ENCODE measurements around the gene TFPI. TPM values are rescaled to one million over a fixed set of nuclear protein-coding genes. Genes with fewer than 3 reads are reported as not detected.

TFPI gene
- polyA plus RNA-seq, 2 of the 4 experiments (the other 2 are of a cell fraction) = 14.3 to 104 TPM

DNA sequence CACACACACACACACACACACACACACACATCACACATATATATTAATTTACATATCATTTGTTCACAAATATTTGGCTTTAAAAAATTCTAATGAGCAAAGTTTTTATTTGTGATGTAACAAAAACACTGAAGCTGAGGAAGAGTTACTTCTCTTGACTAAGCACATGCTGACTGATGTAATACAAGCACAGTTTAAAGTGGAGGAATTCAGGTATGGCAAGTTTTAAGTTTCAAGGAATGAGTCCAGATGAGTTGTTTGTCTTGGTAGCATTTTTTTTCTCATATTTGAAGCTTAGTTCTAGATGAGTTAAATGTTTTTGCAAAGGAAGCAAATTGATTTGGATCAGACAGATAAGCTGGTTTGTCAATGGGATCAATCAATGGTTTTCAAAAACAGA, 86.0 kb downstream of the TFPI start:
- Histone ChIP-seq H3K4me2 (no peak overlapping the region), H3K4me3 (no peak overlapping the region), H3K27ac (no peak overlapping the region), H3K4me1 (no peaks in the 10 kb centered on the region), H3K9me3 (no peaks in the 10 kb centered on the region)
- ChIA-PET POLR2A (no interaction called here), CTCF (no interaction called here)
- FAIRE-seq (no peak), DNase-seq (ENCODE audit: low read depth in 1 of 2, low spot score in 1 of 2) (no peak), ATAC-seq (no peak)
- TF ChIP-seq GATA3 (IDR thresholded peaks at IDR 0.05; ENCODE audit: borderline replicate concordance) = no peak
- TF ChIP-seq, protein P1, sequence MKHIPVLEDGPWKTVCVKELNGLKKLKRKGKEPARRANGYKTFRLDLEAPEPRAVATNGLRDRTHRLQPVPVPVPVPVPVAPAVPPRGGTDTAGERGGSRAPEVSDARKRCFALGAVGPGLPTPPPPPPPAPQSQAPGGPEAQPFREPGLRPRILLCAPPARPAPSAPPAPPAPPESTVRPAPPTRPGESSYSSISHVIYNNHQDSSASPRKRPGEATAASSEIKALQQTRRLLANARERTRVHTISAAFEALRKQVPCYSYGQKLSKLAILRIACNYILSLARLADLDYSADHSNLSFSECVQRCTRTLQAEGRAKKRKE (CRISPR knock-in tag; IDR thresholded peaks at IDR 0.05; ENCODE audit: low read depth) = no peak
- TF ChIP-seq, protein P2, sequence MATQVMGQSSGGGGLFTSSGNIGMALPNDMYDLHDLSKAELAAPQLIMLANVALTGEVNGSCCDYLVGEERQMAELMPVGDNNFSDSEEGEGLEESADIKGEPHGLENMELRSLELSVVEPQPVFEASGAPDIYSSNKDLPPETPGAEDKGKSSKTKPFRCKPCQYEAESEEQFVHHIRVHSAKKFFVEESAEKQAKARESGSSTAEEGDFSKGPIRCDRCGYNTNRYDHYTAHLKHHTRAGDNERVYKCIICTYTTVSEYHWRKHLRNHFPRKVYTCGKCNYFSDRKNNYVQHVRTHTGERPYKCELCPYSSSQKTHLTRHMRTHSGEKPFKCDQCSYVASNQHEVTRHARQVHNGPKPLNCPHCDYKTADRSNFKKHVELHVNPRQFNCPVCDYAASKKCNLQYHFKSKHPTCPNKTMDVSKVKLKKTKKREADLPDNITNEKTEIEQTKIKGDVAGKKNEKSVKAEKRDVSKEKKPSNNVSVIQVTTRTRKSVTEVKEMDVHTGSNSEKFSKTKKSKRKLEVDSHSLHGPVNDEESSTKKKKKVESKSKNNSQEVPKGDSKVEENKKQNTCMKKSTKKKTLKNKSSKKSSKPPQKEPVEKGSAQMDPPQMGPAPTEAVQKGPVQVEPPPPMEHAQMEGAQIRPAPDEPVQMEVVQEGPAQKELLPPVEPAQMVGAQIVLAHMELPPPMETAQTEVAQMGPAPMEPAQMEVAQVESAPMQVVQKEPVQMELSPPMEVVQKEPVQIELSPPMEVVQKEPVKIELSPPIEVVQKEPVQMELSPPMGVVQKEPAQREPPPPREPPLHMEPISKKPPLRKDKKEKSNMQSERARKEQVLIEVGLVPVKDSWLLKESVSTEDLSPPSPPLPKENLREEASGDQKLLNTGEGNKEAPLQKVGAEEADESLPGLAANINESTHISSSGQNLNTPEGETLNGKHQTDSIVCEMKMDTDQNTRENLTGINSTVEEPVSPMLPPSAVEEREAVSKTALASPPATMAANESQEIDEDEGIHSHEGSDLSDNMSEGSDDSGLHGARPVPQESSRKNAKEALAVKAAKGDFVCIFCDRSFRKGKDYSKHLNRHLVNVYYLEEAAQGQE (IDR thresholded peaks at IDR 0.05) = no peak
- TF ChIP-seq, protein P3, sequence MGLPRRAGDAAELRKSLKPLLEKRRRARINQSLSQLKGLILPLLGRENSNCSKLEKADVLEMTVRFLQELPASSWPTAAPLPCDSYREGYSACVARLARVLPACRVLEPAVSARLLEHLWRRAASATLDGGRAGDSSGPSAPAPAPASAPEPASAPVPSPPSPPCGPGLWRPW (IDR thresholded peaks at IDR 0.05) = no peak

- no peaks in the 10 kb centered on the region for H3K4me1 ChIP-seq
- POLR2A ChIA-PET = no interaction called here
- H3K27ac ChIP-seq = no peak overlapping the region
- FAIRE-seq = no peak
- no peaks in the 10 kb centered on the region for H3K9me3 ChIP-seq
- 86% methylated on average over 2 of the region's 2 CpGs for WGBS (ENCODE audit: missing lambda C conversion rate)
- no peak for ATAC-seq
- no peak overlapping the region for H3K4me3 ChIP-seq
- TF ChIP-seq ESRRA (IDR thresholded peaks at IDR 0.05; ENCODE audit: borderline replicate concordance, low read length) (no peak), EHF (CRISPR knock-in tag; IDR thresholded peaks at IDR 0.05) (no peak), HOXB13 (CRISPR knock-in tag; IDR thresholded peaks at IDR 0.05; ENCODE audit: low read depth) (no peak), ZNF302 (CRISPR knock-in tag; IDR thresholded peaks at IDR 0.05) (no peak), CHD4 (IDR thresholded peaks at IDR 0.05; ENCODE audit: borderline replicate concordance) (no peak), POLR2A (IDR thresholded peaks at IDR 0.05; ENCODE audit: low read length) (no peak), FOSL2 (IDR thresholded peaks at IDR 0.05) (no peak), FOSL2 (CRISPR knock-in tag; IDR thresholded peaks at IDR 0.05) (no peak), CHD2 (IDR thresholded peaks at IDR 0.05; ENCODE audit: low read length, partially characterized antibody) (no peak), HOXA7 (CRISPR knock-in tag; IDR thresholded peaks at IDR 0.05) (no peak), RCOR1 (IDR thresholded peaks at IDR 0.05; ENCODE audit: low read depth, low read length) (no peak), KDM5A (IDR thresholded peaks at IDR 0.05) (no peak), TFCP2L1 (CRISPR knock-in tag; IDR thresholded peaks at IDR 0.05) (no peak), RARB (CRISPR knock-in tag; IDR thresholded peaks at IDR 0.05) (no peak), MYC (IDR thresholded peaks at IDR 0.05; ENCODE audit: borderline replicate concordance, low read length) (no peak), USF2 (IDR thresholded peaks at IDR 0.05) (no peak), BHLHE40 (IDR thresholded peaks at IDR 0.05; ENCODE audit: low read depth, low read length) (no peak)
- TF ChIP-seq, protein P2 (IDR thresholded peaks at IDR 0.05) = no peak
- CTCF ChIA-PET = interaction anchor here (0.9 to 1.2 kb wide), 2 partner anchors 400 to 603 kb away, joined by 3 to 4 read pairs; no protein-coding TSS in a partner anchor
- DNase-seq (ENCODE audit: low read depth in 1 of 2, low spot score in 1 of 2) = no peak
- no peak overlapping the region for H3K4me2 ChIP-seq
Measured at GRCh38 chr2:187466129-187466792, 88.0 kb downstream of the TFPI start.

Data from A549 (cell line).